ENCODE results near the gene BMP7. TPM values are rescaled to one million over a fixed set of nuclear protein-coding genes. Genes with fewer than 3 reads are reported as not detected.

The BMP7 gene
- total RNA-seq, 2 experiments from 2014 or later: 2.2 to 94.2 TPM

DNA sequence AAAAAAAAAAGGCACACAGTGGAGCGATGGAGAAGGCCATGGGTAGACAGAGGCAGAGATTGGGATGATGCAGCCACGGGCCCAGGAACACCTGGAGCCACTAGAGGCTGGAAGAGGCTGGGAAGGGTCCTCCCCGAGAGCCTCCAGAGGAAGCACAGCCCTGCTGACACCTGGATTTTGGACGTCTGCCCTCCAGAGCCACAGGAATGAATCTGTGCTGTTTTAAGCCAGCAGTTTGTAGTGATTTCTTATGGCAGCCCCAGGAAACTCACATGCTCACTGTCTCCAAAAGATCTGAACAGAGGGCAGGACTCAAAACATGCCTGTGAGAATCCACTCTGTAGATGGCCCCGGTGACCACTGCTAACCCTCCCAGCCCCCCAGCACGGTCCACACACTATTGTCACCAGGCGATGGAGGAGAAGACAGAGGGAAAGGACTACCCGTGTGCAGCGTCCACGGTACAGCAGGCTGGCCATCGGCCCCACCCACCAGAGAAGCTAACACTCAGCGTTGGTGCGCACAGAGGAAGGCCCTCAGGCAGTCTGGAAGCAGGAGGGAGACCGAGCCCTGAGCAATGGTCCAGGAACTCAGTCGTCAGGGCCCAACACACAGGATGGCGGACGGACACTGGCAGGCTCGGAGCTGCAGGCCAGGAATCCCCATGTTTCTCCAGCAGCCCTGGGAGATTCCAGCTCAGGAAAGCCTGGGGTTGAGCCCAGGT lies 99.7 kb downstream of the BMP7 start:
- Histone ChIP-seq H2AFZ (ENCODE audit: low read length) (no peak overlapping the region), H3K4me1 (ENCODE audit: insufficient read depth, low read length, poor library complexity, severe bottlenecking) (no peaks in the 10 kb centered on the region), H3K27ac (ENCODE audit: low read depth, low read length, poor library complexity, severe bottlenecking) (no peak overlapping the region), H4K20me1 (ENCODE audit: insufficient read depth, low read length) (no peaks in the 10 kb centered on the region), H3K9me2 (ENCODE audit: insufficient read depth, low read length) (no peaks in the 10 kb centered on the region), H3K36me3 (ENCODE audit: insufficient read depth, low read length) (peaks cover 38% of the 10 kb centered on the region), H3K4me3 (ENCODE audit: low read depth, low read length, poor library complexity, severe bottlenecking) (no peak overlapping the region), H3K4me2 (ENCODE audit: low read length) (no peak overlapping the region), H3K9me3 (ENCODE audit: low read length) (no peaks in the 10 kb centered on the region), H3K79me2 (ENCODE audit: insufficient read depth, low read depth, low read length) (no peaks in the 10 kb centered on the region)
- no TSS peak for BruUV-seq (replicated peaks)
- ChIA-PET POLR2A (no interaction called here), CTCF (ENCODE audit: unreplicated experiment) (no interaction called here)
- TF ChIP-seq, protein P1, sequence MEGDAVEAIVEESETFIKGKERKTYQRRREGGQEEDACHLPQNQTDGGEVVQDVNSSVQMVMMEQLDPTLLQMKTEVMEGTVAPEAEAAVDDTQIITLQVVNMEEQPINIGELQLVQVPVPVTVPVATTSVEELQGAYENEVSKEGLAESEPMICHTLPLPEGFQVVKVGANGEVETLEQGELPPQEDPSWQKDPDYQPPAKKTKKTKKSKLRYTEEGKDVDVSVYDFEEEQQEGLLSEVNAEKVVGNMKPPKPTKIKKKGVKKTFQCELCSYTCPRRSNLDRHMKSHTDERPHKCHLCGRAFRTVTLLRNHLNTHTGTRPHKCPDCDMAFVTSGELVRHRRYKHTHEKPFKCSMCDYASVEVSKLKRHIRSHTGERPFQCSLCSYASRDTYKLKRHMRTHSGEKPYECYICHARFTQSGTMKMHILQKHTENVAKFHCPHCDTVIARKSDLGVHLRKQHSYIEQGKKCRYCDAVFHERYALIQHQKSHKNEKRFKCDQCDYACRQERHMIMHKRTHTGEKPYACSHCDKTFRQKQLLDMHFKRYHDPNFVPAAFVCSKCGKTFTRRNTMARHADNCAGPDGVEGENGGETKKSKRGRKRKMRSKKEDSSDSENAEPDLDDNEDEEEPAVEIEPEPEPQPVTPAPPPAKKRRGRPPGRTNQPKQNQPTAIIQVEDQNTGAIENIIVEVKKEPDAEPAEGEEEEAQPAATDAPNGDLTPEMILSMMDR (conservative IDR thresholded peaks at IDR 0.05; ENCODE audit: low read length): no peak
- no peak for TF ChIP-seq EZH2phosphoT487 (IDR thresholded peaks at IDR 0.05; ENCODE audit: borderline replicate concordance, low read depth, low read length)
- intact Hi-C loops (cut with micrococcal nuclease; ENCODE audit: unreplicated experiment): no loop called here
- DNase-seq (ENCODE audit: low spot score): no peak

DNA sequence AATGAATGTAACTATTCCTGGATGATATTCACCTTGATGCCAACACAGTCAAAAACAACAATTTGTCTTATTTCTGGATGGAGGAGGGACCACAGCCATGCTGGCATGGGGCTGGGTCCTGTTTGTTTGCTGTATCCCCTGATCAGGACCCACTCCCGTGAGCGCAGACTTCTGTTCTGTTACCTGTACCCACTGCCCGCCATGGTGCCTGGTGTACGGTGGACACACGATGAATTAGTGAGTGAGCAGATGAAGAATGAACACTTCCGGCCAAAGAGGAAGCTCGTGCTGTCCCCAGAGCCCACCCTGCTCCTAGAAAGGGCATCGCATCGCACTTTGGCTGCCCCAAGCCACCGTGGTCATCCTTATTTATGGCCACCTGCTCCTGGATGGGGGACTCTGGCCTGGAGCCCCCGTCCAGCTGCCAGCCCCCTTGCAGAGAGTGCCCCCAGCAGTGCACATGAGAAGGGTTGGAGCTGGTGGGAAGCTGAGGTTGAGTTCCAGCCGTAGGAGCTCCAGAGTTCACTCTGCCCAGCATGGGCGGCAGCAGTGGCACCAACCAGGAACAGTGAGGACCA lies 100.9 kb downstream of the BMP7 start:
- CTCF ChIA-PET (ENCODE audit: unreplicated experiment): no interaction called here
- POLR2A ChIA-PET: interaction anchor here (0.6 kb wide), 1 partner anchor 987 kb away, joined by 9 read pairs; no protein-coding TSS in a partner anchor
- BruUV-seq (replicated peaks): no TSS peak

More for the DNA sequence above, 100.9 kb downstream of the BMP7 start:
- Histone ChIP-seq H3K9me3 (ENCODE audit: low read length) (no peaks in the 10 kb centered on the region), H3K36me3 (ENCODE audit: insufficient read depth, low read length) (peaks cover 26% of the 10 kb centered on the region), H3K4me2 (ENCODE audit: low read length) (no peak overlapping the region), H3K27ac (ENCODE audit: low read depth, low read length, poor library complexity, severe bottlenecking) (no peak overlapping the region), H3K9me2 (ENCODE audit: insufficient read depth, low read length) (no peaks in the 10 kb centered on the region), H2AFZ (ENCODE audit: low read length) (no peak overlapping the region), H4K20me1 (ENCODE audit: insufficient read depth, low read length) (no peaks in the 10 kb centered on the region), H3K79me2 (ENCODE audit: insufficient read depth, low read depth, low read length) (no peaks in the 10 kb centered on the region), H3K4me1 (ENCODE audit: insufficient read depth, low read length, poor library complexity, severe bottlenecking) (no peaks in the 10 kb centered on the region), H3K4me3 (ENCODE audit: low read depth, low read length, poor library complexity, severe bottlenecking) (no peak overlapping the region)
- intact Hi-C loops (cut with micrococcal nuclease; ENCODE audit: unreplicated experiment): no loop called here
- TF ChIP-seq EZH2phosphoT487 (IDR thresholded peaks at IDR 0.05; ENCODE audit: borderline replicate concordance, low read depth, low read length): no peak
- TF ChIP-seq, protein P1 (conservative IDR thresholded peaks at IDR 0.05; ENCODE audit: low read length): no peak
- DNase-seq (ENCODE audit: low spot score): no peak

Measured in OCI-LY7 (cell line).